ENCODE measurements around the gene GABRA5. TPM values are rescaled to one million over a fixed set of nuclear protein-coding genes. Genes with fewer than 3 reads are reported as not detected.

Gene GABRA5
- polyA plus RNA-seq, 3 donors, result not detected

DNA sequence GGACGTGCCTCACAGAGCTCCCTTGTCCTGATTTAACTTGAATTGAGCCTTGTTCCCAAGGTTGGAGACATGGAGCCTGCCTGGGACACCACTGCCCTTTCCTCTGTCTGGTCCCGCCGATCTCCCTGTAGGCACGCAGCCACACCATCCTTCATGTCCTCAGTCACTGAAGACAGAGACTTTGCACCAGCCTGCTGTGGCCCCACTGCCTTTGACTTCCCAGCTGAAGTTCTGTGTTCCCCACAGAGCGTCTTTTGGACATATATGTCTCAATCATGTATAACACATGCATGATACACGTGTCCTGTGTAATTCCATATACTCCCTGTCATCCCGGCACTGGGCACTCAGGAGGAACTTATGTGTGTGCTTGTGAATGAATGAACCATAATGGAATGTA, 23.6 kb downstream of the GABRA5 start:
- Histone ChIP-seq H3K9me3 (replicated peaks in 1 of 2; ENCODE audit: control insufficient read depth in 1 of 2, insufficient read depth in 1 of 2, low read length in 2 of 2) (peaks cover 8 to 13% of the 10 kb centered on the region in 2 donors), H3K4me2 (replicated peaks; ENCODE audit: extremely low read depth, low read length, poor library complexity, severe bottlenecking) (no peak overlapping the region), H3K9ac (ENCODE audit: insufficient read depth, low read length, poor library complexity, severe bottlenecking) (no peak overlapping the region), H3K27me3 (ENCODE audit: control insufficient read depth in 2 of 2, insufficient read depth in 2 of 2, low read length in 2 of 2) (peaks cover 0 to 5% of the 10 kb centered on the region in 2 donors), H3K36me3 (replicated peaks in 1 of 2; ENCODE audit: control insufficient read depth in 1 of 2, insufficient read depth in 2 of 2, low read length in 2 of 2) (no peaks in the 10 kb centered on the region), H3K79me2 (ENCODE audit: insufficient read depth, low read length) (no peaks in the 10 kb centered on the region), H2AFZ (ENCODE audit: insufficient read depth, low read depth, low read length, poor library complexity, severe bottlenecking) (no peak overlapping the region), H3K27ac (ENCODE audit: low read depth in 1 of 2, low read length in 2 of 2) (no peak overlapping the region), H4K20me1 (ENCODE audit: insufficient read depth, low read length) (no peaks in the 10 kb centered on the region), H3K4me3 (replicated peaks in 1 of 3; ENCODE audit: low read depth in 2 of 3, low read length in 3 of 3) (no peak overlapping the region), H3K4me1 (ENCODE audit: control insufficient read depth in 1 of 2, insufficient read depth in 2 of 2, low read length in 2 of 2) (no peaks in the 10 kb centered on the region)
- 83% methylated on average over 5 of the region's 7 CpGs for WGBS (ENCODE audit: insufficient coverage)
- TF ChIP-seq, protein P1, sequence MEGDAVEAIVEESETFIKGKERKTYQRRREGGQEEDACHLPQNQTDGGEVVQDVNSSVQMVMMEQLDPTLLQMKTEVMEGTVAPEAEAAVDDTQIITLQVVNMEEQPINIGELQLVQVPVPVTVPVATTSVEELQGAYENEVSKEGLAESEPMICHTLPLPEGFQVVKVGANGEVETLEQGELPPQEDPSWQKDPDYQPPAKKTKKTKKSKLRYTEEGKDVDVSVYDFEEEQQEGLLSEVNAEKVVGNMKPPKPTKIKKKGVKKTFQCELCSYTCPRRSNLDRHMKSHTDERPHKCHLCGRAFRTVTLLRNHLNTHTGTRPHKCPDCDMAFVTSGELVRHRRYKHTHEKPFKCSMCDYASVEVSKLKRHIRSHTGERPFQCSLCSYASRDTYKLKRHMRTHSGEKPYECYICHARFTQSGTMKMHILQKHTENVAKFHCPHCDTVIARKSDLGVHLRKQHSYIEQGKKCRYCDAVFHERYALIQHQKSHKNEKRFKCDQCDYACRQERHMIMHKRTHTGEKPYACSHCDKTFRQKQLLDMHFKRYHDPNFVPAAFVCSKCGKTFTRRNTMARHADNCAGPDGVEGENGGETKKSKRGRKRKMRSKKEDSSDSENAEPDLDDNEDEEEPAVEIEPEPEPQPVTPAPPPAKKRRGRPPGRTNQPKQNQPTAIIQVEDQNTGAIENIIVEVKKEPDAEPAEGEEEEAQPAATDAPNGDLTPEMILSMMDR (IDR thresholded peaks at IDR 0.05), result no peak
- Mint-ChIP-seq H3K9me3 (peaks cover 5 to 13% (median 8%) of the 10 kb centered on the region in 7 donors), H3K27me3 (ENCODE audit: low read depth in 3 of 3) (peaks cover 10 to 13% (median 12%) of the 10 kb centered on the region in 3 donors), H3K4me3 (no peak overlapping the region), H3K36me3 (no peaks in the 10 kb centered on the region), H3K4me1 (no peaks in the 10 kb centered on the region), H3K27ac (no peak overlapping the region)
- DNase-seq, result no peak
- intact Hi-C loops (cut with micrococcal nuclease), result no loop called here

DNA sequence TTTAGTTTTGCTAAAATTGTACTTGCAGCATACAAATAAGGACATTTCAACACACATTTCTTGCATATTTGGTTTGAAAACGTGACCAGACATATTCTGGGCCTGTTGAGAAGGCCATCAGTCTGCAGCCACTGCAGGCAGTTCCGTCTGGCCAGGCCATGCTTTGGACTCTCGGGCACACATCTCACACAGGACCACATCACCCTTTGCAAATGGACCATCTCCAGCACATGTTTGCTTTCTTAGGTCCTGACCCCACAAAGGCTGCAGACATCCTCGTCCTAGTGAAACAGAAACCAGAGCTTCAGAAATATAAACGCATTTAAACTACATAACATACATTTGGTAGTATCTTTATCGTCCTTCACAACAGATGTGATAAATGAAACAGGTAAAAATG, 24.1 kb downstream of the GABRA5 start:
- Mint-ChIP-seq H3K4me1 (no peaks in the 10 kb centered on the region), H3K4me3 (no peak overlapping the region), H3K36me3 (no peaks in the 10 kb centered on the region), H3K27ac (no peak overlapping the region), H3K9me3 (peaks cover 7 to 13% (median 8%) of the 10 kb centered on the region in 7 donors), H3K27me3 (ENCODE audit: low read depth in 3 of 3) (peaks cover 8 to 13% (median 12%) of the 10 kb centered on the region in 3 donors)
- TF ChIP-seq, protein P1 (IDR thresholded peaks at IDR 0.05), result no peak
- peaks cover 0 to 5% of the 10 kb centered on the region in 2 donors for H3K27me3 ChIP-seq (ENCODE audit: control insufficient read depth in 2 of 2, insufficient read depth in 2 of 2, low read length in 2 of 2)
- no peaks in the 10 kb centered on the region for H3K36me3 ChIP-seq (replicated peaks in 1 of 2; ENCODE audit: control insufficient read depth in 1 of 2, insufficient read depth in 2 of 2, low read length in 2 of 2)
- intact Hi-C loops (cut with micrococcal nuclease), result no loop called here
- no peak for DNase-seq
- H3K4me2 ChIP-seq (replicated peaks; ENCODE audit: extremely low read depth, low read length, poor library complexity, severe bottlenecking), result no peak overlapping the region
- 70% methylated on average over 4 of the region's 6 CpGs for WGBS (ENCODE audit: insufficient coverage)
- no peaks in the 10 kb centered on the region for H3K79me2 ChIP-seq (ENCODE audit: insufficient read depth, low read length)
- H3K9me3 ChIP-seq (replicated peaks in 1 of 2; ENCODE audit: control insufficient read depth in 1 of 2, insufficient read depth in 1 of 2, low read length in 2 of 2), result peaks cover 8 to 13% of the 10 kb centered on the region in 2 donors
- H4K20me1 ChIP-seq (ENCODE audit: insufficient read depth, low read length), result no peaks in the 10 kb centered on the region
- H3K4me3 ChIP-seq (replicated peaks in 1 of 3; ENCODE audit: low read depth in 2 of 3, low read length in 3 of 3), result no peak overlapping the region
- H2AFZ ChIP-seq (ENCODE audit: insufficient read depth, low read depth, low read length, poor library complexity, severe bottlenecking), result no peak overlapping the region
- H3K9ac ChIP-seq (ENCODE audit: insufficient read depth, low read length, poor library complexity, severe bottlenecking), result no peak overlapping the region
- H3K4me1 ChIP-seq (ENCODE audit: control insufficient read depth in 1 of 2, insufficient read depth in 2 of 2, low read length in 2 of 2), result no peaks in the 10 kb centered on the region
- H3K27ac ChIP-seq (ENCODE audit: low read depth in 1 of 2, low read length in 2 of 2), result no peak overlapping the region
